Brain pericyte (primary cell): Measurements from ENCODE around the gene ST8SIA1.

Source experiments
- DNase-seq: peaks from one replicate; pipeline ENCODE4 v3.0.0-alpha.2; 2012; ENCODE audit warnings: low read depth, low spot score

The ST8SIA1 gene

GRCh38 chr12:22238211-22238610, 96.3 kb downstream of the ST8SIA1 start:
- no peak for DNase-seq

DNA sequence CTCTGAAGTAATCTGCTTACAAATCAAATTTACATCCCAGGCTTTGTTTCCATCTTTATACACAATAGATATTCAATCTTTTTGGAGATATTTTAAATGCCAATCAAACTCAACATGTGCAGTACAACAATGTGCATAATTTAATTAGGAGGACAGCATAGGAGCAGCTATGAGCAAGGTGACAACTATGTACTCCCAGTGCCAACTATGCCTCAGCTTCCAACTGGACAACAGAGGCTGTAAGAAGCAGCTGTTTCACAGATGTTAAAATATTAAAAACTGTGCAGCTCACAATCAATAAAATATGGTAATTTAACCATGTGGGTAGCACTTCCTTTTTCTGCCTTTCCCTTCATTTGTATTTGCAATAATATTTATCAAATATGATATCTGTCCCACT, 99.9 kb downstream of the ST8SIA1 start:
- no peak for DNase-seq

DNA sequence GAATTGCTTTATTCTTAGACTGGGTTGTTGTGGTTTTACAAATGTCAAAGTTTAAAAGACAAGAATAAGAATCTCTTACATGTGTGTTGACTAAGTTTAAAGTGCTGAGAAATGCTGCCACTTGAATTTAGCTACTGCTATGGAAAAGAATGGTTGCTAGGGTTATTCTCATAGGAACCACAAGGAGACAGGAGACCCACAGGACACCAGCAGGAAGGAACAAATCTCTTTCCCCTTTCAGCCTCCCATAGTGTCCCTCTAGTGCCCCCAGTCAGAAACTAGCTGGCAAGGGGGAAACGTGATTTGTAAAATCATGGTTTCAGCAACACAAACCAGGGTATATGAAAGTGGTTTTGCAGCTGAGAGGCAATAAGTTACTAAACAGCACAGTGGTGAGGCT, 102.7 kb downstream of the ST8SIA1 start:
- DNase-seq, result no peak

- no peak for DNase-seq
Observed at GRCh38 chr12:22231078-22231477, 103.4 kb downstream of the ST8SIA1 start.

DNA sequence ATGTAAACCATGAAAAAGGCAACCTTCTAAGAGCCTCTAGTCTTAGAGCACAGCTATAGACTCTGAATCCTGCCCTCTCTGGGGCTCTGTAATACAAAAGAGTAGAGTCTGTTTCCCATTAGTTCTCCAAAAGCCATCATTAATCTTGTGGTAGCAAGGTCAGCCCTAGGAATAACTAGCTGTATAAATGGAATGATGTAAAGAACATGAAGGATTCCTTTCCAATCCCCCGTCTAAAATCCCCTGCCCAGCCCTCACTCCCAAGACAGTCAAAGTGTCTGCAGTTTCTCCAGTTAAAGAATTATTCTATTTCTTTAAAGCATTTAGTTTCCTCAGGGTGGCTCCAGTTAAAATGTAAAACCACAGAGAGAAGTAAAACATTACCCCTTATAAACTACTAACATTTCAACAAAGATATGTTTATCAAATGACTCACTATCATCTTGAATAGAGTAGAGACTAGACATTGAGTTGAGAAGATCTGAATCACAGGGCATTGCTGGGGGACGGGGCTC, 104.2 kb downstream of the ST8SIA1 start:
- DNase-seq, result peak; percentile 29

- DNase-seq, result no peak
Observed at GRCh38 chr12:22229652-22230279, 104.7 kb downstream of the ST8SIA1 start.

GRCh38 chr12:22228022-22228875, 106.3 kb downstream of the ST8SIA1 start:
- peak; percentile 5 for DNase-seq

DNA sequence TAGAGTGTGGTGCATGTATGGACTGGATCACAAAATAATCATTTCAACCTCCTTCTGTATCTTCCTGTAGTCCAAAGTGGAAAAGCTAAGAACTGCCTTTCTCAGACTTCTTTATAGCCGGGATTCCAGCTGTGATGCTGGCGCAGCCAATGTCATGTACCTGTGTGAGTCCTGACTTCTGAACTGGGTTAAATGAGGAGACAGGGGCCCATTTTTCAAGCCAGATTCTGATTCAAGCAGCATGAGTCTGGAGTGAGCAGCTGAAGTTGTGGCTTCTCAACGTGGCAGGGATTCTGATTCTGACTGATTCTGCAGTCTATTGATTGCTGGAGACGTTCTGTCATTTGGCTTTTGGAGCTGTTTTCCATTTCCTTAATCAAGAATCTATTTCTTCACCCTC, 111.2 kb downstream of the ST8SIA1 start:
- DNase-seq, result no peak

- no peak for DNase-seq
Observed at GRCh38 chr12:22217556-22217955, 117.0 kb downstream of the ST8SIA1 start.

GRCh38 chr12:22215467-22216253, 118.8 kb downstream of the ST8SIA1 start:
- no peak for DNase-seq

- DNase-seq, result no peak
Observed at GRCh38 chr12:22211128-22211527, 123.4 kb downstream of the ST8SIA1 start.

DNA sequence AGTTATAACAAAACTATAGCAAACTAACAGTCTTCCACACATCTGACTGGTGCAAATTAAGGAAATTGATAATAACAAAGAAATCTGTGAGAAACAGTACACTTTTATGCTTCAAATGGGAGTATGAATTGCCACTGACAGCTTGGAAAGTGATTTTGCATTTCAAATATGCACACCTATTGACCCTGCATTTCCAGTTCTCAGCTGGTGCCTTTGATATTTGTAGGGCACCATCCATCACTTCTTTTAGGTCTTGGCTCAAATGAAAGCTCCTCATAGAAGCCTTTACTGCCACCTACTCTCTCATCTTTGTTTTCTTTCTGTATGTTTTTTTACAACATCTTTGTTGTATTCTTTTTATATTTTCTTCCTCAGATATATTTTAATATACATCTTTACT, 125.1 kb downstream of the ST8SIA1 start:
- DNase-seq, result no peak

DNA sequence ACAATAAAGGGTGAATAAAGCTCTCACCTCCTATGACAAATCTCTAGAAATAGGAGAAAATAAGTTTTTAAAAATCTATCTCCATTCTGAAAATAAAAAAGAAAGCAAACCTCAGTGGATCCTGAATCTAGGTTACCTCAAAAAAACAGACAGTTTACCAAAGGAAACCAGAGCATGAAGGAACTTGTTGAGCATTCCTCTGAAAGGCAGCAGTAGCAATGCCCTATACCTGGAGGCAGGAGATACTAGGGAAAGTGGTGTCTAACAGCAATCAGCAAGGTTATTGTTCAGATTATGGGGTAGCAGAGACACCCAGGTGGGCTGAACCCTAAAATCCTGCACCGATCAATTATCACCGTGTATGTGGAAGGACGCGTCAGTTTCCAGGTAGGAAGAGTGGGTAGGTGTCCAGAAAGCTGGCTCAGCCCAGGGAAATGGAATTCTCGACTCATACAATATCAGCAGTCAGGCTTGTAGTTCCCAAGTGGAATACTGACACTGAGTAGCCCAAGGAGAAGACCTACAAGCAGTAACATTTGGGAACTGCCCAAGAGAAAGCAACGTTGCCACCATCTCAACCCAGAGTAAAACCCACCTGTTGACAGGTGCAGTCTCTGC, 128.3 kb downstream of the ST8SIA1 start:
- DNase-seq, result no peak

- no peak for DNase-seq
Observed at GRCh38 chr12:22204391-22204790, 130.1 kb downstream of the ST8SIA1 start.

GRCh38 chr12:22202847-22203246, 131.7 kb downstream of the ST8SIA1 start:
- DNase-seq, result no peak

GRCh38 chr12:22201101-22201500, 133.4 kb downstream of the ST8SIA1 start:
- DNase-seq, result no peak

DNA sequence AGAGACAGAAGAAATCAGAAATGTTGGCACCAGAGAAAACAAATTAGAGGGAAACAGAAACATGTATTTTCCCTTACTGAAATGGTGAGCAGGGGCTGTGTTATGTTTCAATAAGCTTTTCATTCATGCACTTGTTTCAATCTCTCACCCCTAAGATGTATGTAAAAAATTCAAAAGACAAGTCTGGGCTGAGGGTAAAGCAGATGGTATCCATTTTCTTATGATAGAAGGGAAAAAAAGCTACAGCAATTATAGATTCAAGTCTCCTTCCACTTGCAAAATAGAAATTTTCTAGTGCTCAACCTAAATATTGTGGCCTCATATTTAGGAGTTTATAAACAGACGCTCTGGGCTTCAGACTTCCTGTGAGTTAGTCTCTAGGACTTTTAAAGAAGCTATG, 138.3 kb downstream of the ST8SIA1 start:
- DNase-seq, result no peak

- no peak for DNase-seq
Observed at GRCh38 chr12:22190969-22191368, 143.5 kb downstream of the ST8SIA1 start.

GRCh38 chr12:22188431-22188830, 146.1 kb downstream of the ST8SIA1 start:
- DNase-seq, result no peak

GRCh38 chr12:22180705-22181104, 153.8 kb downstream of the ST8SIA1 start:
- no peak for DNase-seq

- no peak for DNase-seq
Observed at GRCh38 chr12:22173177-22173576, 161.3 kb downstream of the ST8SIA1 start.

DNA sequence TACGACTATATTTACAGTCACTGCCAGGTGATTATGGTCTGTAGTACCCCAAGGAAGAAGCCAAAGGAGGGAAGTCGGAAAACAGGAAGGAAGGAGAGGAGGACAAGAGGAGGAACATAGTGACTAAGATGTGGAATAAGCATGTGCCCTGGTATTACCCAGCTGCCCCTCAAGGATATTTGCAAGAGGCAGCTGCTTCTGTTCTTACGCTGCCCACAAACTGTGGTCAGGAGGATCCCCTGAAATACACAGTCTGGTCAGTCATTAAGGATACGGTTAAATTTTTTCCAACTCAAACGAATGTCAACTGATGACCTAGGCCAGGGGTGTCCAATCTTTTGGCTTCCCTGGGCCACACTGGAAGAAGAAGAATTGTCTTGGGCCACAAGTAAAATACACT, 162.0 kb downstream of the ST8SIA1 start:
- DNase-seq, result no peak
